Measurements from ENCODE around the gene VPS13D. TPM values are rescaled to one million over a fixed set of nuclear protein-coding genes. Genes with fewer than 3 reads are reported as not detected.

The VPS13D gene
- total RNA-seq, 2 experiments from 2014 or later = 25.0 to 25.4 TPM

- Mint-ChIP-seq H3K4me1 (ENCODE audit: low read depth) (peaks cover 87% of the 10 kb centered on the region), H3K4me3 (peak overlapping the region; percentile 62), H3K36me3 (no peaks in the 10 kb centered on the region), H3K9me3 (no peaks in the 10 kb centered on the region), H3K27ac (peak overlapping the region; percentile 95), H3K27me3 (no peaks in the 10 kb centered on the region)
- intact Hi-C loops (cut with micrococcal nuclease) = loop anchor here (1.0 to 10.0 kb wide), 6 partner anchors 24 to 298 kb away; partner anchors contain the start of gene DHRS3
- POLR2A ChIA-PET = interaction anchor here (1.0 to 1.3 kb wide), 3 partner anchors 30 to 39 kb away, joined by 3 to 5 read pairs (median 4); no protein-coding TSS in a partner anchor
- CTCF ChIA-PET = interaction anchor here (0.7 to 1.3 kb wide), 4 partner anchors 9 to 147 kb away, joined by 3 to 6 read pairs (median 4); no protein-coding TSS in a partner anchor
- peak; percentile 91 for DNase-seq
These were observed 243.1 kb downstream of the VPS13D start for GRCh38 chr1:12472798-12473551.

DNA sequence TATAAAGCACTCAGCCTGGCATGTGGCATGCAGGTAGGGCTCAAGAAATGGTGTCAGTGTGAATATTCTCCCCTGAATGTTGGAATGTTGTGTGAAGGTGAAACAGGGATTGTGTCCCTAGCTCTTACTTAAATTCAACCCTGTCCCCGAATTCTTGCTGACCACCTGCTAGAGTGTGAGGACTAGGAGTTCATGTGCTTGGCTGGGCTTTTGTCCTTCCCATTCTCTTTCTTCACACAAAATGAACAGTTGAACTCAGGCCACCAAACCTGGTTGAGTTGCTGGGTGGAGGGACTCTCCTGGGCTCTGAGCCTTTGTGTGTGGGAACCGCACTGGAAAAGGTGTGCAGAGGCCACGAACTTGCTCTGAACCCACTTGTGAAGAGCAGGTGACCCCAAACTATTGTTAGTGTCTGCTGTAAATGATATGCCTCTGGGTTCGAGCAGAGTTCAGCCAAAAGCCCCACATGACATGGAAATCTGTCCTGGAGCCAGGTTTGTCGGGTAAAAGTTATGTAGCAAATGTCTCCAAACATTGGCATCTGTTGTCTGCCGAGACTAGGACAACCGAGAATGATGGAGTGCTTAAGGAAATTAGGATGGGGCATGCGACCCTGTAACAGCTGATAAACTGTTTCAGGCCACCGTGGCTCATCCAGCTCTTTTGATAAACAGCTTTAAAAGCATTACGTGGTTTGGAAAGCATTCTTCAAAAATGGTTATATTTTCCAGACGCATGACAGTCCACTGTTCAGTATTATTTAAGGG is 243.9 kb downstream of the VPS13D start:
- ChIA-PET POLR2A (interaction anchor here (1.6 kb wide), 1 partner anchor 28 kb away, joined by 4 read pairs; no protein-coding TSS in a partner anchor), CTCF (interaction anchor here (0.7 to 1.4 kb wide), 3 partner anchors 26 to 36 kb away, joined by 3 to 5 read pairs (median 3); no protein-coding TSS in a partner anchor)
- no peaks in the 10 kb centered on the region for H3K9me3 Mint-ChIP-seq
- no peak overlapping the region for H3K4me3 Mint-ChIP-seq
- intact Hi-C loops (cut with micrococcal nuclease) = loop anchor here (1.0 to 10.0 kb wide), 6 partner anchors 24 to 299 kb away; partner anchors contain the start of gene DHRS3
- H3K36me3 Mint-ChIP-seq = no peaks in the 10 kb centered on the region
- peak overlapping the region; percentile 95 for H3K27ac Mint-ChIP-seq
- DNase-seq = no peak
- peaks cover 88% of the 10 kb centered on the region for H3K4me1 Mint-ChIP-seq (ENCODE audit: low read depth)
- H3K27me3 Mint-ChIP-seq = no peaks in the 10 kb centered on the region

DNA sequence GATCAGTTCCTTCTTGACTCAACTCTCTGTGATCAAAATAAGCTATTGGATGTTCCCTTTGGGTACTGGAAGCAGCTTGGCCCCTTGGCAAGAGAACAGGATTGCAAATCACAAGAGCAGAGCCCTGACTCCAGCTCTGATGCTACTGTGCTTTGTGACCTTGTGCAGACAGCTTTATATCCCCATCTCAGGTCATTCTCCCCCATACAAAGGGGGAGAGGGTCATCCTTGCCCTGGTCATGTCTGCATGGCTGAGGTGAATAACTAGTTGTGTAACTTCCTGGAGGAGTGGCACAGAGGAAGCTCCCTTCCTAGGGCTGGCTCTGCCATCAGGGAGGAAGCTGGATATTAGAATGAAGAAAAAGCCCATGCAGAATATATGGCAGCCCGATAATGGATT is 245.3 kb downstream of the VPS13D start:
- no peak for DNase-seq
- peaks cover under 1% of the 10 kb centered on the region for H3K36me3 Mint-ChIP-seq
- no peaks in the 10 kb centered on the region for H3K9me3 Mint-ChIP-seq
- H3K4me3 Mint-ChIP-seq = no peak overlapping the region
- H3K4me1 Mint-ChIP-seq (ENCODE audit: low read depth) = peaks cover 92% of the 10 kb centered on the region
- intact Hi-C loops (cut with micrococcal nuclease) = loop anchor here (10.0 kb wide), 1 partner anchor 300 kb away; no protein-coding TSS in a partner anchor
- H3K27me3 Mint-ChIP-seq = no peaks in the 10 kb centered on the region
- POLR2A ChIA-PET = interaction anchor here (1.0 to 2.2 kb wide), 6 partner anchors 27 to 145 kb away, joined by 3 to 7 read pairs (median 4); no protein-coding TSS in a partner anchor
- peak overlapping the region; percentile 82 for H3K27ac Mint-ChIP-seq
- CTCF ChIA-PET = interaction anchor here (1.0 kb wide), 1 partner anchor 145 kb away, joined by 3 read pairs; no protein-coding TSS in a partner anchor

GRCh38 chr1:12475530-12475934 is 245.7 kb downstream of the VPS13D start:
- intact Hi-C loops (cut with micrococcal nuclease) = loop anchor here (10.0 kb wide), 1 partner anchor 301 kb away; no protein-coding TSS in a partner anchor
- Mint-ChIP-seq H3K4me1 (ENCODE audit: low read depth) (peaks cover 93% of the 10 kb centered on the region), H3K27me3 (no peaks in the 10 kb centered on the region), H3K36me3 (peaks cover 1% of the 10 kb centered on the region), H3K27ac (peak overlapping the region; percentile 82), H3K9me3 (no peaks in the 10 kb centered on the region), H3K4me3 (peak overlapping the region; percentile 20)
- ChIA-PET CTCF (interaction anchor here (1.0 to 1.1 kb wide), 2 partner anchors 145 to 183 kb away, joined by 3 to 4 read pairs; no protein-coding TSS in a partner anchor), POLR2A (interaction anchor here (0.6 to 2.2 kb wide), 7 partner anchors 27 to 315 kb away, joined by 3 to 7 read pairs (median 4); no protein-coding TSS in a partner anchor)
- DNase-seq = peak; percentile 11

- no peak overlapping the region for H3K4me3 Mint-ChIP-seq
- H3K9me3 Mint-ChIP-seq = no peaks in the 10 kb centered on the region
- no peaks in the 10 kb centered on the region for H3K27me3 Mint-ChIP-seq
- peak; percentile 15 for DNase-seq
- intact Hi-C loops (cut with micrococcal nuclease) = loop anchor here (10.0 kb wide), 1 partner anchor 301 kb away; no protein-coding TSS in a partner anchor
- CTCF ChIA-PET = interaction anchor here (1.1 to 1.5 kb wide), 2 partner anchors 144 to 183 kb away, joined by 4 to 5 read pairs; no protein-coding TSS in a partner anchor
- peak overlapping the region; percentile 82 for H3K27ac Mint-ChIP-seq
- H3K4me1 Mint-ChIP-seq (ENCODE audit: low read depth) = peaks cover 96% of the 10 kb centered on the region
- peaks cover 1% of the 10 kb centered on the region for H3K36me3 Mint-ChIP-seq
- POLR2A ChIA-PET = interaction anchor here (0.6 to 2.9 kb wide), 5 partner anchors 26 to 316 kb away, joined by 4 to 7 read pairs (median 6); no protein-coding TSS in a partner anchor
These were observed 246.1 kb downstream of the VPS13D start for GRCh38 chr1:12475947-12476346.

- intact Hi-C loops (cut with micrococcal nuclease) = loop anchor here (10.0 kb wide), 1 partner anchor 303 kb away; no protein-coding TSS in a partner anchor
- Mint-ChIP-seq H3K9me3 (no peaks in the 10 kb centered on the region), H3K36me3 (peaks cover 1% of the 10 kb centered on the region), H3K27ac (peak overlapping the region; percentile 50), H3K27me3 (no peaks in the 10 kb centered on the region), H3K4me3 (no peak overlapping the region), H3K4me1 (ENCODE audit: low read depth) (peaks cover 96% of the 10 kb centered on the region)
- POLR2A ChIA-PET = interaction anchor here (1.5 to 2.9 kb wide), 3 partner anchors 25 to 140 kb away, joined by 4 to 7 read pairs (median 4); partner anchors contain the start of gene DHRS3
- CTCF ChIA-PET = interaction anchor here (1.1 to 1.5 kb wide), 2 partner anchors 10 to 143 kb away, joined by 3 to 5 read pairs; no protein-coding TSS in a partner anchor
- no peak for DNase-seq
These were observed 247.5 kb downstream of the VPS13D start for GRCh38 chr1:12477314-12477713.

DNA sequence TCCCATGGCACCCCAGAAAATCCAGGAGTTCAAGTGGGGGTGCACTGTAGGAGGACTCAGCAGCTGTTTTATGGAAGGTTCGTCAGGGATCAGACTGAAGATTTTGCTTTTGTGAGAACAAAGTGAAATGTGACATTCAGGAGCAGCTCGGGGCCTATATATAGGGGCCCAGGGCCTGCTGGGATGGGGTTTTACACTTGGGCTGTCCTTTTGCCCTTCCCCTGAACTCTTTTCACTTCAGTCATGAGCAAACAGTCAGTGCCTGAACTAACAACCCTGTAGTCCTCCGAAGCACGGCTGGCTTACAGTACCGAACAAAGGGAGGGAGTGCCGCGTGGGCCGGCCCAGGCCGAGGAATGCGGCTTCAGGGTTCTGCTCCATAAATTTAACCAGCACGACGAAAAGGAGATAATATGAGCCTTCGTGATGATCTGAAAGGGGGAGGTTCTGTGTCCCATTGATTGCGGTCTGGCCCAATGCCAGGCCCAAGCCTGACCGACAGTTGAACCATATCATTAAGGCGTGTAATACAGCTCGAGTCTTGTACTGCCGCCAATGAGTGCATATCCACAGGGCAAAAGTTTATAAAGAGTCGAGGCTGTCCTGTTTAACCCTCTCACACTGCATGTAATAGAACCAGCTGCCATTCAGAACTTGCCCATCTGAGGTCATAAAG is 248.2 kb downstream of the VPS13D start:
- Mint-ChIP-seq H3K36me3 (peaks cover 1% of the 10 kb centered on the region), H3K4me1 (ENCODE audit: low read depth) (peaks cover 89% of the 10 kb centered on the region), H3K9me3 (no peaks in the 10 kb centered on the region), H3K27me3 (no peaks in the 10 kb centered on the region), H3K27ac (peak overlapping the region; percentile 70), H3K4me3 (peak overlapping the region; percentile 1)
- ChIA-PET POLR2A (interaction anchor here (1.0 to 2.9 kb wide), 5 partner anchors 24 to 139 kb away, joined by 3 to 8 read pairs (median 4); partner anchors contain the start of gene DHRS3), CTCF (no interaction called here)
- intact Hi-C loops (cut with micrococcal nuclease) = loop anchor here (10.0 kb wide), 1 partner anchor 303 kb away; no protein-coding TSS in a partner anchor
- peak; percentile 21 for DNase-seq

- Mint-ChIP-seq H3K4me3 (peak overlapping the region; percentile 1), H3K27ac (peak overlapping the region; percentile 70), H3K9me3 (no peaks in the 10 kb centered on the region), H3K4me1 (ENCODE audit: low read depth) (peaks cover 83% of the 10 kb centered on the region), H3K27me3 (no peaks in the 10 kb centered on the region), H3K36me3 (peaks cover 1% of the 10 kb centered on the region)
- CTCF ChIA-PET = no interaction called here
- intact Hi-C loops (cut with micrococcal nuclease) = loop anchor here (10.0 kb wide), 1 partner anchor 304 kb away; no protein-coding TSS in a partner anchor
- DNase-seq = peak; percentile 51
- POLR2A ChIA-PET = interaction anchor here (1.0 to 2.9 kb wide), 5 partner anchors 24 to 139 kb away, joined by 3 to 8 read pairs (median 4); partner anchors contain the start of gene DHRS3
These were observed 248.8 kb downstream of the VPS13D start for GRCh38 chr1:12478612-12478985.

DNA sequence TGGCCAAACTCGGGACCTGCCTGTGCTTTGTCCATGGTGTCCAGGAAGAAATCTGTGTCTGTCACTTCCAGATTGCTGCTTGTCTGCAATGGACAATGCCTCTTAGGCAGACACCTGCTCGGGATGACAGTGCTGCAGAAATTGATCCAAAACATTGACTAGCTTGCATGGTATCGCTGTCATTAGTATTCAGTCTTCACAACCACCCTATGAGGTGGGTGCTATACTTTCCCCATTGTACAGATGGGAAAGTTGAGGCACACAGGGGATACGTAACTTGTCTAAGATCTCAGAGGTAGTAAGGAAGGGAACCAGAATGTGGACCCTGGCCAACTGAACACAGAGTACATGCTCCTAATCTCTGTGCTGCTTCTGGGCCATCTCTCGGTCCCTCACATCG is 249.5 kb downstream of the VPS13D start:
- no peaks in the 10 kb centered on the region for H3K27me3 Mint-ChIP-seq
- peaks cover 3% of the 10 kb centered on the region for H3K36me3 Mint-ChIP-seq
- no peak for DNase-seq
- peak overlapping the region; percentile 70 for H3K27ac Mint-ChIP-seq
- ChIA-PET CTCF (no interaction called here), POLR2A (interaction anchor here (1.9 kb wide), 1 partner anchor 23 kb away, joined by 6 read pairs; no protein-coding TSS in a partner anchor)
- intact Hi-C loops (cut with micrococcal nuclease) = loop anchor here (10.0 kb wide), 1 partner anchor 305 kb away; no protein-coding TSS in a partner anchor
- no peaks in the 10 kb centered on the region for H3K9me3 Mint-ChIP-seq
- H3K4me3 Mint-ChIP-seq = no peak overlapping the region
- H3K4me1 Mint-ChIP-seq (ENCODE audit: low read depth) = peaks cover 76% of the 10 kb centered on the region

DNA sequence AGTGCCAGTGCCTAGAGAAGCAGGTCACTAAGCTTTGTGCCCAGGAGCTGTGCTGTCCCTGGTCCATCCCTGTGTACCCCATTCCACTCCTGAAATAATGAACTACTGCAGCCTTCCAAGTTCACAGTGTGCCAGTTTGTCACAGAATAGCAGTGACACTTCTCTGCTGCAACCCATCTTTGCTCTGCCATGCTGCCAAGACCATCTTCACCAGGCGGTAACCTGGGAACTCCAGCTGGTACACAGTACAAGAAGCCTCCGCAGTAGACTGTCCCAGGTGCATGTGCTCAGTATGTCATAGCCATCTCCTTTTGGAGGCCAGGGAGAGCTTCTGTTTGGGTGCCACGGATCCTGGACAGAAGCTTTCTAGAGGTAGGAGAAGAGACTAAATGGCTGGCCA is 250.2 kb downstream of the VPS13D start:
- DNase-seq = no peak
- Mint-ChIP-seq H3K4me3 (no peak overlapping the region), H3K27me3 (no peaks in the 10 kb centered on the region), H3K36me3 (peaks cover 3% of the 10 kb centered on the region), H3K9me3 (no peaks in the 10 kb centered on the region), H3K4me1 (ENCODE audit: low read depth) (peaks cover 69% of the 10 kb centered on the region), H3K27ac (peak overlapping the region; percentile 78)
- POLR2A ChIA-PET = interaction anchor here (1.1 to 1.9 kb wide), 2 partner anchors 22 to 30 kb away, joined by 4 to 6 read pairs; no protein-coding TSS in a partner anchor
- CTCF ChIA-PET = interaction anchor here (0.9 to 1.1 kb wide), 2 partner anchors 25 to 32 kb away, joined by 3 to 4 read pairs; no protein-coding TSS in a partner anchor
- intact Hi-C loops (cut with micrococcal nuclease) = no loop called here
